ENCODE measurements around the gene VTCN1. TPM values are rescaled to one million over a fixed set of nuclear protein-coding genes. Genes with fewer than 3 reads are reported as not detected.
"Not testable (repeated sequence)": the region's sequence is repeated elsewhere in the genome, so short reads cannot be mapped to it uniquely, and the experiment has no call there.

VTCN1 gene
- total RNA-seq: 10 to 100 TPM; 12.9 to 42.5 (median 20.8) TPM
- 10 to 100 TPM; 13.0 to 13.8 TPM for polyA plus RNA-seq

- Histone ChIP-seq H3K27me3 (no peaks in the 10 kb centered on the region), H3K4me1 (no peaks in the 10 kb centered on the region), H3K27ac (peak within 1 kb of the TSS; percentile 56 to 75 (median 70)), H3K36me3 (no peaks in the 10 kb centered on the region), H3K9me3 (no peaks in the 10 kb centered on the region), H3K4me3 (peak within 1 kb of the TSS in 2 of 4 donors; percentile 30 to 33)
- 71 to 72% methylated on average over 8 of the region's 8 CpGs for WGBS, 2 donors
- intact Hi-C loops (cut with DNase I): no loop called here
- TF ChIP-seq CTCF (IDR thresholded peaks at IDR 0.05): no peak
- ATAC-seq (peak; percentile 86 to 91 (median 88)), FAIRE-seq (no peak), DNase-seq (peak; percentile 23 to 65 (median 57))
Measured at GRCh38 chr1:117210831-117211261, at the start of gene VTCN1. VTCN1 (minus strand) TSS chr1:117210927; CDS start chr1:117210855, 72 bp downstream.

GRCh38 chr1:117258791-117259190, 48.1 kb upstream of the VTCN1 start:
- Histone ChIP-seq H3K9me3 (no peaks in the 10 kb centered on the region), H3K4me3 (no peak overlapping the region), H3K27ac (no peak overlapping the region), H3K36me3 (no peaks in the 10 kb centered on the region), H3K27me3 (no peaks in the 10 kb centered on the region), H3K4me1 (no peaks in the 10 kb centered on the region)
- ATAC-seq: no peak
- no peak for FAIRE-seq
- intact Hi-C loops (cut with DNase I): no loop called here
- 90 to 91% methylated on average over 3 of the region's 3 CpGs for WGBS, 2 donors
- no peak for DNase-seq
- TF ChIP-seq CTCF (IDR thresholded peaks at IDR 0.05): no peak

GRCh38 chr1:117258075-117258474, 47.3 kb upstream of the VTCN1 start:
- H3K27ac ChIP-seq; H3K4me3 ChIP-seq; H3K9me3 ChIP-seq; H3K4me1 ChIP-seq; FAIRE-seq; H3K36me3 ChIP-seq; DNase-seq; intact Hi-C loops (cut with DNase I); ATAC-seq; H3K27me3 ChIP-seq: not testable (repeated sequence)

- no peaks in the 10 kb centered on the region for H3K9me3 ChIP-seq
- DNase-seq (no peak), FAIRE-seq (no peak), ATAC-seq (no peak)
- H3K4me1 ChIP-seq: no peaks in the 10 kb centered on the region
- TF ChIP-seq CTCF (IDR thresholded peaks at IDR 0.05): no peak
- H3K27ac ChIP-seq: no peak overlapping the region
- H3K27me3 ChIP-seq: no peaks in the 10 kb centered on the region
- H3K36me3 ChIP-seq: no peaks in the 10 kb centered on the region
- intact Hi-C loops (cut with DNase I): no loop called here
- no peak overlapping the region for H3K4me3 ChIP-seq
Measured at GRCh38 chr1:117257291-117257690, 46.6 kb upstream of the VTCN1 start.

- no peak overlapping the region for H3K4me3 ChIP-seq
- no peak for TF ChIP-seq CTCF (IDR thresholded peaks at IDR 0.05)
- no peaks in the 10 kb centered on the region for H3K36me3 ChIP-seq
- intact Hi-C loops (cut with DNase I): no loop called here
- H3K27ac ChIP-seq: no peak overlapping the region
- no peaks in the 10 kb centered on the region for H3K27me3 ChIP-seq
- H3K9me3 ChIP-seq: no peaks in the 10 kb centered on the region
- ATAC-seq: no peak
- H3K4me1 ChIP-seq: peaks cover 0 to 3% (median 0%) of the 10 kb centered on the region in 3 donors
- FAIRE-seq: no peak
- no peak for DNase-seq
Measured at GRCh38 chr1:117250061-117250606, 39.4 kb upstream of the VTCN1 start.

Measured in pancreas (tissue), 10 donors.